ENCODE measurements around the gene P3H3.

GRCh38 chr12:6828781-6829535, 751 bp downstream of the P3H3 start:
- no peak for TF ChIP-seq CTCF (IDR thresholded peaks at IDR 0.05)
- peak in 1 of 4 donors; percentile 49 for TF ChIP-seq POLR2A (IDR thresholded peaks at IDR 0.05)

Measured in esophagus squamous epithelium (tissue), 4 donors.